IMR-90 (cell line): ENCODE results near the gene AFTPH. TPM values are rescaled to one million over a fixed set of nuclear protein-coding genes. Genes with fewer than 3 reads are reported as not detected.

Experiments used
- ATAC-seq: fragments of 200-7000 bp; cut with Tn5 transposase; 2 replicates; pipeline ENCODE4 v1.9.1; 2020; ENCODE audit warnings: low read depth, mild to moderate bottlenecking, moderate library complexity
- BruUV-seq: library from RNA; stranded (reverse); fragments of 400-500 nt; replicated peaks from 2 replicates; lab custom pipeline; 2021; lab: Mats Ljungman, UMichigan
- CTCF ChIA-PET: fragments of 300-600 bp; formaldehyde crosslinking; extraction: SDS; loops from one replicate; lab custom pipeline; 2021; ENCODE audit warnings: antibody characterized with exemption; lab: Yijun Ruan, JAX
- POLR2A ChIA-PET: fragments of 300-600 bp; sonication (Branson Sonifier 250); formaldehyde crosslinking; loops from one replicate; lab custom pipeline; 2022; ENCODE audit warnings: antibody characterized with exemption; ENCODE audit not compliant: unreplicated experiment; lab: Charles Lee
- DNase-seq: peaks from one replicate; pipeline ENCODE4 v3.0.0; 2013
- H2AFZ ChIP-seq: replicated peaks from 2 replicates; pipeline ENCODE3; 2013; ENCODE audit warnings: low read length, mild to moderate bottlenecking; ENCODE audit not compliant: poor library complexity
- H2AK5ac ChIP-seq: 2 replicates; pipeline ENCODE4 v1.6.1; 2013; ENCODE audit warnings: low read depth, low read length, inconsistent platforms
- H2AK9ac ChIP-seq: replicated peaks from 2 replicates; pipeline ENCODE3; 2013; ENCODE audit warnings: mild to moderate bottlenecking, low read depth, low read length, moderate library complexity; ENCODE audit not compliant: poor library complexity
- H2BK120ac ChIP-seq: 2 replicates; pipeline ENCODE4 v1.6.1; 2013; ENCODE audit warnings: low read depth, low read length, inconsistent platforms
- H2BK15ac ChIP-seq: 3 replicates; pipeline ENCODE4 v1.6.1; 2013; ENCODE audit warnings: low read depth, low read length, inconsistent platforms
- H2BK20ac ChIP-seq: 2 replicates; pipeline ENCODE4 v1.6.1; 2013; ENCODE audit warnings: low read depth, mild to moderate bottlenecking, inconsistent platforms, low read length, moderate library complexity
- H2BK5ac ChIP-seq: 2 replicates; pipeline ENCODE4 v1.6.1; 2013; ENCODE audit warnings: mild to moderate bottlenecking, low read depth, low read length, inconsistent platforms; ENCODE audit not compliant: poor library complexity, severe bottlenecking
- H3K14ac ChIP-seq: replicated peaks from 2 replicates; pipeline ENCODE4 v1.6.1; 2013; ENCODE audit warnings: low read depth, low read length, inconsistent platforms
- H3K18ac ChIP-seq: 2 replicates; pipeline ENCODE4 v1.6.1; 2013; ENCODE audit warnings: low read depth, low read length, control low read depth
- H3K23ac ChIP-seq: 2 replicates; pipeline ENCODE4 v1.6.1; 2013; ENCODE audit warnings: low read depth, low read length, inconsistent platforms
- H3K27ac ChIP-seq: 2 replicates; pipeline ENCODE4 v1.5.1; 2013; ENCODE audit warnings: mild to moderate bottlenecking, control low read depth, low read length; ENCODE audit not compliant: insufficient read depth
- H3K27me3 ChIP-seq: 2 replicates; pipeline ENCODE4 v1.6.1; 2013; ENCODE audit warnings: low read length; ENCODE audit not compliant: control insufficient read depth, insufficient read depth
- H3K36me3 ChIP-seq: 2 replicates; pipeline ENCODE4 v1.6.1; 2013; ENCODE audit warnings: low read length, mixed read lengths; ENCODE audit not compliant: control insufficient read depth, insufficient read depth
- H3K4ac ChIP-seq: 2 replicates; pipeline ENCODE4 v1.6.1; 2013; ENCODE audit warnings: low read depth, low read length, inconsistent platforms
- H3K4me1 ChIP-seq: 2 replicates; pipeline ENCODE4 v1.6.1; 2013; ENCODE audit warnings: low read length, mixed read lengths; ENCODE audit not compliant: control insufficient read depth, insufficient read depth
- H3K4me2 ChIP-seq: 2 replicates; pipeline ENCODE4 v1.6.1; 2013; ENCODE audit warnings: low read depth, mild to moderate bottlenecking, control low read depth, low read length, moderate library complexity
- H3K4me3 ChIP-seq: 2 replicates; pipeline ENCODE4 v1.5.1; 2013; ENCODE audit warnings: low read depth, mild to moderate bottlenecking, control low read depth, low read length, moderate library complexity; ENCODE audit not compliant: insufficient read depth
- H3K56ac ChIP-seq: 2 replicates; pipeline ENCODE4 v1.6.1; 2013; ENCODE audit warnings: low read length, inconsistent platforms; ENCODE audit not compliant: insufficient read depth; ENCODE audit errors: extremely low read depth
- H3K79me1 ChIP-seq, 2 experiments: 2 replicates each; pipeline ENCODE4 v1.6.1; 2013; ENCODE audit warnings: low read length in 2 of 2, inconsistent platforms in 1 of 2, low read depth in 1 of 2
- H3K9ac ChIP-seq: 2 replicates; pipeline ENCODE4 v1.6.1; 2013; ENCODE audit warnings: low read depth, low read length, control low read depth
- H3K9me1 ChIP-seq: 2 replicates; pipeline ENCODE4 v1.6.1; 2013; ENCODE audit warnings: low read length, inconsistent platforms; ENCODE audit not compliant: insufficient read depth
- H3K9me3 ChIP-seq: 2 replicates; pipeline ENCODE4 v1.6.1; 2013; ENCODE audit warnings: low read length; ENCODE audit not compliant: control insufficient read depth, insufficient read depth
- H4K20me1 ChIP-seq: 2 replicates; pipeline ENCODE4 v1.6.1; 2013; ENCODE audit warnings: low read length, inconsistent platforms; ENCODE audit not compliant: insufficient read depth
- H4K5ac ChIP-seq: 2 replicates; pipeline ENCODE4 v1.6.1; 2013; ENCODE audit warnings: mild to moderate bottlenecking, low read depth, low read length, control low read depth
- H4K8ac ChIP-seq, 2 experiments: 2 replicates each; pipeline ENCODE4 v1.6.1; 2013; ENCODE audit warnings: low read depth in 2 of 2, low read length in 2 of 2, control low read depth in 1 of 2, inconsistent platforms in 1 of 2
- H4K91ac ChIP-seq: 2 replicates; pipeline ENCODE4 v1.6.1; 2013; ENCODE audit warnings: low read depth, low read length, inconsistent platforms; ENCODE audit not compliant: insufficient read depth
- BHLHE40 ChIP-seq: fragments of 150-350 bp; IDR thresholded peaks from 2 replicates; pipeline ENCODE4 v1.6.1; 2016; ENCODE audit warnings: mild to moderate bottlenecking, low read depth, low read length
- FOS ChIP-seq: fragments of 150-350 bp; IDR thresholded peaks from 2 replicates; pipeline ENCODE4 v1.6.1; 2016; ENCODE audit warnings: low read depth, low read length
- POLR2A ChIP-seq: IDR thresholded peaks from 2 replicates; pipeline ENCODE4 v1.6.1; 2012; ENCODE audit warnings: mild to moderate bottlenecking, low read depth, low read length
- RFX5 ChIP-seq: IDR thresholded peaks from 2 replicates; pipeline ENCODE4 v1.8.0; 2012; ENCODE audit warnings: low read depth, mild to moderate bottlenecking, low read length, moderate library complexity
- WGBS, 2 experiments: methylation state at CpG; one replicate each; pipeline versions ENCODE4 v1.1.5 to v1.1.7; 2013; ENCODE audit warnings: missing lambda C conversion rate in 2 of 2; ENCODE audit not compliant: insufficient read length in 1 of 2; ENCODE audit errors: extremely low coverage in 2 of 2; 5-methylcytosine and 5-hydroxymethylcytosine counted together
- dilution Hi-C: fragments of 300-500 bp; cut with HindIII; formaldehyde crosslinking; loops from one replicate; pipeline ENCODE4 v1.14.3; 2018; ENCODE audit warnings: low sequenced_read_pairs; ENCODE audit not compliant: unreplicated experiment
- in situ Hi-C: fragments of 300-500 bp; cut with MboI; formaldehyde crosslinking; loops from 3 replicates; pipeline ENCODE4 v1.14.3; 2019; ENCODE audit warnings: low sequenced_read_pairs, inconsistent platforms, mixed read lengths
- intact Hi-C: fragments of 100-400 bp; cut with micrococcal nuclease; formaldehyde crosslinking; loops from 2 replicates; pipeline ENCODE4 v1.10.0; 2022
- polyA plus RNA-seq, 3 experiments: library from polyadenylated mRNA; depleted of rRNA; stranded (reverse); fragments of >200 nt; gene quantifications; 2 replicates each; pipeline ENCODE4 v1.2.3, GENCODE V29; 2012; ENCODE audit warnings: low replicate concordance in 1 of 3
- total RNA-seq: library from RNA; depleted of rRNA; stranded (reverse); fragments of >200 nt; gene quantifications from 2 replicates; pipeline ENCODE4 v1.2.3, GENCODE V29; 2012
- TF ChIP-seq, protein P1 (sequence below): conservative IDR thresholded peaks from 2 replicates; pipeline ENCODE4 v1.5.1; 2012; ENCODE audit warnings: mild to moderate bottlenecking, low read depth, low read length, improper control_type of control experiment

Gene AFTPH
- total and polyA plus RNA-seq, 2 of the 4 experiments (the other 2 are of a cell fraction): 9.4 to 19.9 TPM

DNA sequence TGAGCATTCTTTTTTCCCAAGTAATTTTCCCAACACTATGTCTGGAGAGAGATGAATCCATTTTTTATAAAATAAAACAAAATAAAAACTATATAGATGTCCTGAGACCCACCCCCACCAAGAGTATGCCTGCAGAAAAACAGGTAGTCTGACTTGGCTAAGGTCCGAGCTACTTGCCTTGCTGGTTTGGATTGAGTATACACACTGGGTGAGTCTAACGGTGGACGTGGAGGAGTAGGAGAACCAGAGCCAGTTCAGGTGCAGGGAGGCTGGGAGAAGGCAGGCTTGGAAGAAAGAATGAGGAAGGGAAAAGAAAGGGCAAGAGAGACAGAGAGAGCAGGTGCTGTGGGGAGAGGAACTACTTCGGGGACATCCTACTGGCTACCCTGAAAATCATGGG is 21.3 kb upstream of the AFTPH start:
- intact Hi-C loops (no loop called here), in situ Hi-C loops (no loop called here), dilution Hi-C loops (no loop called here)
- Histone ChIP-seq H2AK9ac (no peak overlapping the region), H3K9me1 (no peaks in the 10 kb centered on the region), H3K4me3 (no peak overlapping the region), H3K4me1 (no peaks in the 10 kb centered on the region), H4K91ac (no peak overlapping the region), H4K5ac (no peak overlapping the region), H3K18ac (no peak overlapping the region), H4K20me1 (no peaks in the 10 kb centered on the region), H3K4ac (no peak overlapping the region), H3K9me3 (no peaks in the 10 kb centered on the region), H4K8ac (no peak overlapping the region), H3K23ac (no peak overlapping the region), H3K27ac (no peak overlapping the region), H2AK5ac (no peak overlapping the region), H3K79me1 (no peaks in the 10 kb centered on the region), H2AFZ (no peak overlapping the region), H3K36me3 (no peaks in the 10 kb centered on the region), H2BK15ac (no peak overlapping the region), H3K4me2 (no peak overlapping the region), H3K27me3 (peaks cover 55% of the 10 kb centered on the region), H3K56ac (no peak overlapping the region), H2BK120ac (no peak overlapping the region), H2BK20ac (no peak overlapping the region), H2BK5ac (no peak overlapping the region), H3K9ac (no peak overlapping the region), H3K14ac (no peak overlapping the region)
- no TSS peak for BruUV-seq
- no peak for TF ChIP-seq BHLHE40
- TF ChIP-seq RFX5: no peak
- no peak for TF ChIP-seq POLR2A
- TF ChIP-seq FOS: no peak
- TF ChIP-seq, protein P1, sequence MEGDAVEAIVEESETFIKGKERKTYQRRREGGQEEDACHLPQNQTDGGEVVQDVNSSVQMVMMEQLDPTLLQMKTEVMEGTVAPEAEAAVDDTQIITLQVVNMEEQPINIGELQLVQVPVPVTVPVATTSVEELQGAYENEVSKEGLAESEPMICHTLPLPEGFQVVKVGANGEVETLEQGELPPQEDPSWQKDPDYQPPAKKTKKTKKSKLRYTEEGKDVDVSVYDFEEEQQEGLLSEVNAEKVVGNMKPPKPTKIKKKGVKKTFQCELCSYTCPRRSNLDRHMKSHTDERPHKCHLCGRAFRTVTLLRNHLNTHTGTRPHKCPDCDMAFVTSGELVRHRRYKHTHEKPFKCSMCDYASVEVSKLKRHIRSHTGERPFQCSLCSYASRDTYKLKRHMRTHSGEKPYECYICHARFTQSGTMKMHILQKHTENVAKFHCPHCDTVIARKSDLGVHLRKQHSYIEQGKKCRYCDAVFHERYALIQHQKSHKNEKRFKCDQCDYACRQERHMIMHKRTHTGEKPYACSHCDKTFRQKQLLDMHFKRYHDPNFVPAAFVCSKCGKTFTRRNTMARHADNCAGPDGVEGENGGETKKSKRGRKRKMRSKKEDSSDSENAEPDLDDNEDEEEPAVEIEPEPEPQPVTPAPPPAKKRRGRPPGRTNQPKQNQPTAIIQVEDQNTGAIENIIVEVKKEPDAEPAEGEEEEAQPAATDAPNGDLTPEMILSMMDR: no peak
- POLR2A ChIA-PET: no interaction called here
- CTCF ChIA-PET: interaction anchor here (1.2 to 1.7 kb wide), 2 partner anchors 15 to 172 kb away, joined by 4 to 5 read pairs; no protein-coding TSS in a partner anchor
- WGBS, 2 experiments: 71% methylated on average over 3 of the region's 4 CpGs; no CpG with 5 or more reads in 1 of the 2 experiments
- ATAC-seq (no peak), DNase-seq (no peak)
